Midbrain (tissue), 1 donor: ENCODE data around the gene ITGBL1.

Experiments
- DNase-seq: peaks from one replicate; lab custom pipeline; 2025; lab: John Stamatoyannopoulos, UW

The ITGBL1 gene

GRCh38 chr13:101626925-101627555 lies 174.6 kb downstream of the ITGBL1 start:
- no peak for DNase-seq

- no peak for DNase-seq
Observed at GRCh38 chr13:101627556-101627943, 175.1 kb downstream of the ITGBL1 start.

- DNase-seq, result no peak
Observed at GRCh38 chr13:101628900-101629299, 176.4 kb downstream of the ITGBL1 start.

GRCh38 chr13:101631395-101631794 lies 178.9 kb downstream of the ITGBL1 start:
- DNase-seq, result no peak

GRCh38 chr13:101634142-101634541 lies 181.7 kb downstream of the ITGBL1 start:
- no peak for DNase-seq

- no peak for DNase-seq
Observed at GRCh38 chr13:101639711-101640110, 187.2 kb downstream of the ITGBL1 start.

- no peak for DNase-seq
Observed at GRCh38 chr13:101640788-101641400, 188.4 kb downstream of the ITGBL1 start.

- DNase-seq, result no peak
Observed at GRCh38 chr13:101645871-101646270, 193.4 kb downstream of the ITGBL1 start.

GRCh38 chr13:101647760-101648159 lies 195.3 kb downstream of the ITGBL1 start:
- no peak for DNase-seq

- DNase-seq, result no peak
Observed at GRCh38 chr13:101648766-101649487, 196.5 kb downstream of the ITGBL1 start.

- no peak for DNase-seq
Observed at GRCh38 chr13:101649488-101650126, 197.1 kb downstream of the ITGBL1 start.

- DNase-seq, result no peak
Observed at GRCh38 chr13:101654883-101655282, 202.4 kb downstream of the ITGBL1 start.

- no peak for DNase-seq
Observed at GRCh38 chr13:101655435-101655834, 203.0 kb downstream of the ITGBL1 start.

GRCh38 chr13:101660711-101661110 lies 208.2 kb downstream of the ITGBL1 start:
- DNase-seq, result no peak

GRCh38 chr13:101661839-101662238 lies 209.4 kb downstream of the ITGBL1 start:
- no peak for DNase-seq

- DNase-seq, result no peak
Observed at GRCh38 chr13:101673360-101674105, 221.1 kb downstream of the ITGBL1 start.

GRCh38 chr13:101681834-101682233 lies 229.4 kb downstream of the ITGBL1 start:
- no peak for DNase-seq

GRCh38 chr13:101686003-101686402 lies 233.5 kb downstream of the ITGBL1 start:
- no peak for DNase-seq

- DNase-seq, result no peak
Observed at GRCh38 chr13:101690871-101691270, 238.4 kb downstream of the ITGBL1 start.

GRCh38 chr13:101691341-101691860 lies 238.9 kb downstream of the ITGBL1 start:
- no peak for DNase-seq

GRCh38 chr13:101695870-101696516 lies 243.5 kb downstream of the ITGBL1 start:
- no peak for DNase-seq
